Endothelial cell of umbilical vein (primary cell): ENCODE data around the gene TEX44. TPM values are rescaled to one million over a fixed set of nuclear protein-coding genes. Genes with fewer than 3 reads are reported as not detected.
A peak's percentile ranks its signal among the peaks of the same experiment; 100 is the strongest.

Experiments used
- BruUV-seq: library from RNA; stranded (reverse); fragments of 400-500 nt; replicated peaks from 2 replicates; lab custom pipeline; 2021; lab: Mats Ljungman, UMichigan
- CTCF ChIA-PET: fragments of 300-600, 350-600 bp; sonication (Branson Sonifier 250); formaldehyde crosslinking; loops from one replicate; lab custom pipeline; 2021; ENCODE audit warnings: antibody characterized with exemption, inconsistent platforms; lab: Charles Lee
- POLR2A ChIA-PET: fragments of 300-600, 350-600 bp; sonication (Branson Sonifier 250); formaldehyde crosslinking; loops from one replicate; lab custom pipeline; 2021; ENCODE audit warnings: antibody characterized with exemption, inconsistent platforms; lab: Charles Lee
- DNase-seq: peaks from one replicate; pipeline ENCODE4 v3.0.0-alpha.2; 2011; ENCODE audit warnings: low read depth, low spot score
- FAIRE-seq: peaks from 2 replicates; lab custom pipeline; 2011; peaks lifted over from hg19 to GRCh38; lab: Jason Lieb, UNC
- H2AFZ ChIP-seq: 2 replicates; pipeline ENCODE4 v1.6.0; 2012; ENCODE audit warnings: low read depth, low read length, control low read depth, inconsistent platforms
- H3K27ac ChIP-seq: 2 replicates; pipeline ENCODE4 v1.5.1; 2011; ENCODE audit warnings: low read depth, mild to moderate bottlenecking, control low read depth, low read length, moderate library complexity; ENCODE audit not compliant: insufficient read depth
- H3K27me3 ChIP-seq, 2 experiments: 2 replicates each; pipeline versions ENCODE4 v1.6.0 to v1.6.1; 2011; ENCODE audit warnings: low read length in 2 of 2, mixed read lengths in 1 of 2; ENCODE audit not compliant: control insufficient read depth in 2 of 2, insufficient read depth in 2 of 2
- H3K36me3 ChIP-seq, 2 experiments: 2 replicates in 1 of 2; 3 replicates in 1 of 2; pipeline ENCODE4 v1.5.1; 2011; ENCODE audit warnings: low read length in 2 of 2, mild to moderate bottlenecking in 1 of 2, moderate library complexity in 1 of 2; ENCODE audit not compliant: control insufficient read depth in 2 of 2, insufficient read depth in 2 of 2; ENCODE audit errors: extremely low read depth in 1 of 2
- H3K4me1 ChIP-seq: 3 replicates; pipeline ENCODE4 v1.5.1; 2011; ENCODE audit warnings: mild to moderate bottlenecking, low read length; ENCODE audit not compliant: control insufficient read depth, insufficient read depth; ENCODE audit errors: extremely low read depth
- H3K4me2 ChIP-seq: 2 replicates; pipeline ENCODE4 v1.6.1; 2011; ENCODE audit warnings: low read length, control low read depth, mixed read lengths; ENCODE audit not compliant: insufficient read depth
- H3K4me3 ChIP-seq, 3 experiments: fragments of 200-600 bp in 1 of 3; sonication (generic), shearing (Covaris generic) in 1 of 3; replicated peaks in 1 of 3; 2 replicates each; pipeline ENCODE4 v1.5.1; 2011 to 2016; ENCODE audit warnings: control low read depth in 3 of 3, low read length in 3 of 3, mild to moderate bottlenecking in 2 of 3, inconsistent platforms in 1 of 3, low read depth in 1 of 3, moderate library complexity in 1 of 3; ENCODE audit not compliant: insufficient read depth in 1 of 3
- H3K79me2 ChIP-seq: 2 replicates; pipeline ENCODE4 v1.6.0; 2012; ENCODE audit warnings: low read length, inconsistent platforms; ENCODE audit not compliant: control insufficient read depth, insufficient read depth
- H3K9ac ChIP-seq: replicated peaks from 2 replicates; pipeline ENCODE3; 2011; ENCODE audit warnings: low read length, control low read depth; ENCODE audit not compliant: insufficient read depth; ENCODE audit errors: extremely low read depth
- H3K9me1 ChIP-seq: replicated peaks from 3 replicates; pipeline ENCODE4 v1.6.0; 2011; ENCODE audit warnings: mild to moderate bottlenecking, low read length; ENCODE audit not compliant: control insufficient read depth, insufficient read depth; ENCODE audit errors: extremely low read depth
- H3K9me3 ChIP-seq: replicated peaks from 2 replicates; pipeline ENCODE4 v1.5.1; 2012; ENCODE audit warnings: low read length, inconsistent platforms; ENCODE audit not compliant: control insufficient read depth, insufficient read depth
- H4K20me1 ChIP-seq: replicated peaks from 2 replicates; pipeline ENCODE3; 2011; ENCODE audit warnings: mild to moderate bottlenecking, low read length; ENCODE audit not compliant: control insufficient read depth, insufficient read depth; ENCODE audit errors: extremely low read depth
- EZH2 ChIP-seq: IDR thresholded peaks from 2 replicates; pipeline ENCODE4 v1.6.1; 2012; ENCODE audit warnings: borderline replicate concordance, low read depth, mild to moderate bottlenecking, moderate library complexity, low read length, inconsistent platforms; ENCODE audit not compliant: severe bottlenecking
- FOS ChIP-seq: IDR thresholded peaks from 2 replicates; pipeline ENCODE4 v1.6.1; 2011; ENCODE audit warnings: mild to moderate bottlenecking, low read length, moderate library complexity, borderline replicate concordance; ENCODE audit not compliant: insufficient read depth
- GATA2 ChIP-seq: IDR thresholded peaks from 2 replicates; pipeline ENCODE4 v1.7.0; 2011; ENCODE audit warnings: low read depth, mild to moderate bottlenecking, moderate library complexity, mixed read lengths, low read length; ENCODE audit not compliant: insufficient read length, insufficient read depth
- JUN ChIP-seq: IDR thresholded peaks from 2 replicates; pipeline ENCODE4 v1.6.1; 2011; ENCODE audit warnings: borderline replicate concordance, low read depth; ENCODE audit not compliant: insufficient read length, insufficient read depth
- MAX ChIP-seq: IDR thresholded peaks from 2 replicates; pipeline ENCODE4 v1.6.1; 2011; ENCODE audit not compliant: insufficient read depth, insufficient read length
- MYC ChIP-seq: IDR thresholded peaks from one replicate; pipeline ENCODE4 v1.6.1; 2011; ENCODE audit warnings: mild to moderate bottlenecking, low read depth, low read length
- POLR2A ChIP-seq: IDR thresholded peaks from 2 replicates; pipeline ENCODE4 v1.6.1; 2012; ENCODE audit warnings: low read depth, mild to moderate bottlenecking, control low read depth, low read length
- POLR2AphosphoS5 ChIP-seq: IDR thresholded peaks from 2 replicates; pipeline ENCODE4 v1.6.1; 2012; ENCODE audit warnings: low read depth, mild to moderate bottlenecking, control low read depth, low read length, moderate library complexity; ENCODE audit not compliant: insufficient read depth
- dilution Hi-C: fragments of 300-500 bp; cut with MboI; formaldehyde crosslinking; loops from one replicate; pipeline ENCODE4 v1.15.0; 2019; ENCODE audit warnings: low sequenced_read_pairs; ENCODE audit not compliant: extremely low pct_ligation_motif_present
- intact Hi-C: fragments of 100-400 bp; cut with micrococcal nuclease; formaldehyde crosslinking; loops from one replicate; pipeline ENCODE4 v1.10.0; 2022
- polyA plus RNA-seq, 4 experiments: library from polyadenylated mRNA; depleted of rRNA in 3 of 4; stranded (reverse) in 3 of 4; unstranded in 1 of 4; fragments of >200 nt; gene quantifications; 2 replicates each; pipeline versions ENCODE4 v1.2.1 to v1.2.3, GENCODE V29; 2011 to 2012; ENCODE audit warnings: missing spikeins in 1 of 4
- total RNA-seq: library from RNA; stranded (reverse); gene quantifications from 2 replicates; pipeline ENCODE4 v1.2.3, GENCODE V29; 2021
- TF ChIP-seq, protein P1 (sequence below), 2 donors: IDR thresholded peaks; 1 replicate in 1 of 2; 2 replicates in 1 of 2; pipeline ENCODE4 v1.5.1; 2011; ENCODE audit warnings: low read length in 2 of 2, mild to moderate bottlenecking in 2 of 2, moderate library complexity in 2 of 2, control low read depth in 1 of 2, inconsistent platforms in 1 of 2, low read depth in 1 of 2; ENCODE audit not compliant: insufficient read depth in 1 of 2; ENCODE audit errors: extremely low read depth in 1 of 2

TEX44 gene
- total and polyA plus RNA-seq, 2 donors (not counting 3 experiments of a cell fraction or from before 2014, with no cell fraction given), result not detected

DNA sequence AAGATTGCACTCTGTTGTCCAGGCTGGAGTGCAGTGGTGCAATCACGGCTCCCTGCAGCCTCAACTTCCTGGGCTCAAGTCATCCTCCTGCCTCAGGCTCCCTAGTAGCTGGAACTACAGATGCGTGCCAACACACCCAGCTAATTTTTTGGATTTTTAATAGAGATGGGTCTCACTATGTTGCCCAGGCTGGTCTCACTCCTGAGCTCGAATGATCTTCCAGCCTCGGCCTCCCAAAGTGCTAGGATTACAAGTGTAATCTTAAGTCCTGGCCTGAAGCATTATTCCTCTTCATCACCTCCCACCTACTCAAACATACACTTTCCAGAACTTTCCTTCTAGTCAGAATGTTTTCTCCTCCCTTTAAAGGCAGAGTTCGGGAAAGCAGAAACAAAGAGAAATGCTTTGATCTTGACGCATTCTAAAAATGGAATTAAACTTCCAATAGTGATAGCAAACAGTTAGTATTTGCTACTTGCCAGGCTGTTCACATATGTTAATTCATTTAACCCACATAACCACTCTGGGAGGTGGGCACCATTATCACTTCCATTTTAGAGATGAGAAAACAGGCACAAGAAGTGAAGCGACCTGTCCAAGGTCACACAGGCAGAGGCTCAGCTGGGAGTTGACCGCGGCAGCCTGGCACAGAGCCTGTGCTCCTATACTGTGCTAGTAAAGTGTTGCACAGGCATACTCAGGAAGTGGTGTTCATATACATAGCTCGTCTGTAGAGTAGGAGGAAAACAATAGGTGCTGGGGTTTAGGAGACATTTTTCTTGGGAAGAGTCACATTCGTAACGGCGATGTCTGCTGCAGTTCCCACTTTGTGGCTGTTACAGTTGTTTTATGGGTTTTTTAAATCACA is 24.6 kb downstream of the TEX44 start:
- peaks cover 22% of the 10 kb centered on the region for H3K4me1 ChIP-seq
- DNase-seq (no peak), FAIRE-seq (peak; percentile 46)
- H2AFZ ChIP-seq, result peak overlapping the region; percentile 48
- dilution Hi-C loops (no loop called here), intact Hi-C loops (no loop called here)
- H3K36me3 ChIP-seq, result no peaks in the 10 kb centered on the region
- no peak overlapping the region for H3K9ac ChIP-seq
- H3K9me3 ChIP-seq, result no peaks in the 10 kb centered on the region
- H3K4me2 ChIP-seq, result no peak overlapping the region
- no peak overlapping the region for H3K27ac ChIP-seq
- H4K20me1 ChIP-seq, result no peaks in the 10 kb centered on the region
- H3K9me1 ChIP-seq, result no peaks in the 10 kb centered on the region
- H3K4me3 ChIP-seq, result no peak overlapping the region
- H3K79me2 ChIP-seq, result no peaks in the 10 kb centered on the region
- no peak for TF ChIP-seq FOS
- no peak for TF ChIP-seq EZH2
- TF ChIP-seq JUN, result no peak
- TF ChIP-seq POLR2A, result no peak
- TF ChIP-seq MYC, result no peak
- no peak for TF ChIP-seq GATA2
- TF ChIP-seq POLR2AphosphoS5, result no peak
- TF ChIP-seq MAX, result no peak
- TF ChIP-seq, protein P1, sequence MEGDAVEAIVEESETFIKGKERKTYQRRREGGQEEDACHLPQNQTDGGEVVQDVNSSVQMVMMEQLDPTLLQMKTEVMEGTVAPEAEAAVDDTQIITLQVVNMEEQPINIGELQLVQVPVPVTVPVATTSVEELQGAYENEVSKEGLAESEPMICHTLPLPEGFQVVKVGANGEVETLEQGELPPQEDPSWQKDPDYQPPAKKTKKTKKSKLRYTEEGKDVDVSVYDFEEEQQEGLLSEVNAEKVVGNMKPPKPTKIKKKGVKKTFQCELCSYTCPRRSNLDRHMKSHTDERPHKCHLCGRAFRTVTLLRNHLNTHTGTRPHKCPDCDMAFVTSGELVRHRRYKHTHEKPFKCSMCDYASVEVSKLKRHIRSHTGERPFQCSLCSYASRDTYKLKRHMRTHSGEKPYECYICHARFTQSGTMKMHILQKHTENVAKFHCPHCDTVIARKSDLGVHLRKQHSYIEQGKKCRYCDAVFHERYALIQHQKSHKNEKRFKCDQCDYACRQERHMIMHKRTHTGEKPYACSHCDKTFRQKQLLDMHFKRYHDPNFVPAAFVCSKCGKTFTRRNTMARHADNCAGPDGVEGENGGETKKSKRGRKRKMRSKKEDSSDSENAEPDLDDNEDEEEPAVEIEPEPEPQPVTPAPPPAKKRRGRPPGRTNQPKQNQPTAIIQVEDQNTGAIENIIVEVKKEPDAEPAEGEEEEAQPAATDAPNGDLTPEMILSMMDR (IDR thresholded peaks at IDR 0.05; ENCODE audit: extremely low read depth in 1 of 2, insufficient read depth in 1 of 2, low read depth in 1 of 2, low read length in 2 of 2), result no peak
- no TSS peak for BruUV-seq
- no peaks in the 10 kb centered on the region for H3K27me3 ChIP-seq
- CTCF ChIA-PET, result interaction anchor here (0.9 to 2.3 kb wide), 6 partner anchors 10 to 89 kb away, joined by 3 to 9 read pairs (median 4); no protein-coding TSS in a partner anchor
- POLR2A ChIA-PET, result no interaction called here
